Esophagus muscularis mucosa (tissue), 4 donors: ENCODE data around the gene PROX1.

Experiments
- EP300 ChIP-seq: sonication (generic); formaldehyde crosslinking; IDR thresholded peaks from one replicate; pipeline ENCODE4 v1.6.1; 2017; ENCODE audit warnings: antibody characterized with exemption
- POLR2A ChIP-seq: fragments of 450-650 bp; IDR thresholded peaks from one replicate; pipeline ENCODE4 v1.6.1; 2017; ENCODE audit warnings: antibody characterized with exemption, moderate library complexity, mild to moderate bottlenecking, low read depth
- POLR2AphosphoS5 ChIP-seq, 2 donors: sonication (generic); formaldehyde crosslinking; IDR thresholded peaks; one replicate each; pipeline ENCODE4 v1.6.1; 2017; ENCODE audit warnings: antibody characterized with exemption in 2 of 2
- TF ChIP-seq, protein P1 (sequence below), 3 experiments: fragments of 200-600 bp in 2 of 3; fragments of 450-650 bp in 1 of 3; sonication (generic) in 2 of 3; IDR thresholded peaks; one replicate each; pipeline ENCODE4 v1.5.1; 2017 to 2019; ENCODE audit warnings: antibody characterized with exemption in 3 of 3, mild to moderate bottlenecking in 2 of 3, moderate library complexity in 1 of 3

GRCh38 chr1:214018386-214019268, 30.9 kb downstream of the PROX1 start:
- TF ChIP-seq, protein P1, sequence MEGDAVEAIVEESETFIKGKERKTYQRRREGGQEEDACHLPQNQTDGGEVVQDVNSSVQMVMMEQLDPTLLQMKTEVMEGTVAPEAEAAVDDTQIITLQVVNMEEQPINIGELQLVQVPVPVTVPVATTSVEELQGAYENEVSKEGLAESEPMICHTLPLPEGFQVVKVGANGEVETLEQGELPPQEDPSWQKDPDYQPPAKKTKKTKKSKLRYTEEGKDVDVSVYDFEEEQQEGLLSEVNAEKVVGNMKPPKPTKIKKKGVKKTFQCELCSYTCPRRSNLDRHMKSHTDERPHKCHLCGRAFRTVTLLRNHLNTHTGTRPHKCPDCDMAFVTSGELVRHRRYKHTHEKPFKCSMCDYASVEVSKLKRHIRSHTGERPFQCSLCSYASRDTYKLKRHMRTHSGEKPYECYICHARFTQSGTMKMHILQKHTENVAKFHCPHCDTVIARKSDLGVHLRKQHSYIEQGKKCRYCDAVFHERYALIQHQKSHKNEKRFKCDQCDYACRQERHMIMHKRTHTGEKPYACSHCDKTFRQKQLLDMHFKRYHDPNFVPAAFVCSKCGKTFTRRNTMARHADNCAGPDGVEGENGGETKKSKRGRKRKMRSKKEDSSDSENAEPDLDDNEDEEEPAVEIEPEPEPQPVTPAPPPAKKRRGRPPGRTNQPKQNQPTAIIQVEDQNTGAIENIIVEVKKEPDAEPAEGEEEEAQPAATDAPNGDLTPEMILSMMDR (IDR thresholded peaks at IDR 0.05) = no peak
- TF ChIP-seq POLR2AphosphoS5 (IDR thresholded peaks at IDR 0.05) (no peak), POLR2A (no peak), EP300 (no peak)
